ENCODE measurements around the gene CACNA1F.

Gene CACNA1F

GRCh38 chrX:49266523-49267445 lies 33.6 kb upstream of the CACNA1F start:
- TF ChIP-seq POLR2A (IDR thresholded peaks at IDR 0.05; ENCODE audit: low read depth, low read length) = no peak
- FAIRE-seq = no peak
- no peak for DNase-seq (ENCODE audit: insufficient read length, low spot score)

- no peak for FAIRE-seq
- DNase-seq (ENCODE audit: insufficient read length, low spot score) = no peak
- no peak for TF ChIP-seq POLR2A (IDR thresholded peaks at IDR 0.05; ENCODE audit: low read depth, low read length)
Observed at GRCh38 chrX:49264460-49264859, 31.3 kb upstream of the CACNA1F start, which contains the start of gene FOXP3. FOXP3 (minus strand) TSS chrX:49264710; CDS start chrX:49258505, 6,205 bp downstream.

GRCh38 chrX:49263631-49264030 lies 30.5 kb upstream of the CACNA1F start:
- no peak for DNase-seq (ENCODE audit: insufficient read length, low spot score)
- no peak for TF ChIP-seq POLR2A (IDR thresholded peaks at IDR 0.05; ENCODE audit: low read depth, low read length)
- no peak for FAIRE-seq

- DNase-seq (ENCODE audit: insufficient read length, low spot score) = no peak
- no peak for TF ChIP-seq POLR2A (IDR thresholded peaks at IDR 0.05; ENCODE audit: low read depth, low read length)
- no peak for FAIRE-seq
Observed at GRCh38 chrX:49262603-49263002, 29.5 kb upstream of the CACNA1F start.

GRCh38 chrX:49260221-49260985 lies 27.3 kb upstream of the CACNA1F start:
- no peak for TF ChIP-seq POLR2A (IDR thresholded peaks at IDR 0.05; ENCODE audit: low read depth, low read length)
- FAIRE-seq = no peak
- DNase-seq (ENCODE audit: insufficient read length, low spot score) = no peak

GRCh38 chrX:49258749-49259124 lies 25.6 kb upstream of the CACNA1F start:
- DNase-seq (ENCODE audit: insufficient read length, low spot score) (no peak), FAIRE-seq (no peak)
- TF ChIP-seq POLR2A (IDR thresholded peaks at IDR 0.05; ENCODE audit: low read depth, low read length) = no peak

- TF ChIP-seq POLR2A (IDR thresholded peaks at IDR 0.05; ENCODE audit: low read depth, low read length) = no peak
- no peak for FAIRE-seq
- DNase-seq (ENCODE audit: insufficient read length, low spot score) = no peak
Observed at GRCh38 chrX:49257846-49258748, 25.0 kb upstream of the CACNA1F start.

GRCh38 chrX:49257074-49257790 lies 24.1 kb upstream of the CACNA1F start:
- no peak for DNase-seq (ENCODE audit: insufficient read length, low spot score)
- no peak for TF ChIP-seq POLR2A (IDR thresholded peaks at IDR 0.05; ENCODE audit: low read depth, low read length)
- no peak for FAIRE-seq

GRCh38 chrX:49256268-49256995 lies 23.3 kb upstream of the CACNA1F start:
- TF ChIP-seq POLR2A (IDR thresholded peaks at IDR 0.05; ENCODE audit: low read depth, low read length) = no peak
- FAIRE-seq = no peak
- DNase-seq (ENCODE audit: insufficient read length, low spot score) = no peak

- no peak for DNase-seq (ENCODE audit: insufficient read length, low spot score)
- TF ChIP-seq POLR2A (IDR thresholded peaks at IDR 0.05; ENCODE audit: low read depth, low read length) = no peak
- no peak for FAIRE-seq
Observed at GRCh38 chrX:49254639-49255038, 21.5 kb upstream of the CACNA1F start.

- no peak for TF ChIP-seq POLR2A (IDR thresholded peaks at IDR 0.05; ENCODE audit: low read depth, low read length)
- FAIRE-seq (no peak), DNase-seq (ENCODE audit: insufficient read length, low spot score) (no peak)
Observed at GRCh38 chrX:49251325-49251724, 18.2 kb upstream of the CACNA1F start.

GRCh38 chrX:49250578-49250977 lies 17.4 kb upstream of the CACNA1F start:
- no peak for TF ChIP-seq POLR2A (IDR thresholded peaks at IDR 0.05; ENCODE audit: low read depth, low read length)
- no peak for FAIRE-seq
- DNase-seq (ENCODE audit: insufficient read length, low spot score) = no peak

Measured in H54 (cell line).